ENCODE measurements around the gene CDKAL1.

DNA sequence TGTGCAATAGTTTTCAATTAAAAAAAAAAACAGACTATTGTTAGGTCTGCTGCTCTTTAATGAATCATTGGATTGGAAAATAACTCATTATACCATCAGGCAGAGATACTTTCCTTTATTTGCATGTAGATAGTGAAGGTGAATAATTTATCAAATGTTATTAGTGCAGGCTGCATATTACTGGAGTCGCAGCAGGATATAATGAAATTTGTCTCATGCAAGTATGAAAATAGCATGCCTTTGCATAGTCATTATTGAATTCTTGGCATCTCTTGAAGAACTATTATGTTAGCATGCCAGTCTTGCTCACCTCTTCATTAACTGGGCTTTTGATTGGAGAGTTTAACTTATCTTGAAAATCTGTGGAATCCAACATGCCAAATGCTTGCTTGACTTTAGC is 241.7 kb downstream of the CDKAL1 start:
- TF ChIP-seq, protein P1, sequence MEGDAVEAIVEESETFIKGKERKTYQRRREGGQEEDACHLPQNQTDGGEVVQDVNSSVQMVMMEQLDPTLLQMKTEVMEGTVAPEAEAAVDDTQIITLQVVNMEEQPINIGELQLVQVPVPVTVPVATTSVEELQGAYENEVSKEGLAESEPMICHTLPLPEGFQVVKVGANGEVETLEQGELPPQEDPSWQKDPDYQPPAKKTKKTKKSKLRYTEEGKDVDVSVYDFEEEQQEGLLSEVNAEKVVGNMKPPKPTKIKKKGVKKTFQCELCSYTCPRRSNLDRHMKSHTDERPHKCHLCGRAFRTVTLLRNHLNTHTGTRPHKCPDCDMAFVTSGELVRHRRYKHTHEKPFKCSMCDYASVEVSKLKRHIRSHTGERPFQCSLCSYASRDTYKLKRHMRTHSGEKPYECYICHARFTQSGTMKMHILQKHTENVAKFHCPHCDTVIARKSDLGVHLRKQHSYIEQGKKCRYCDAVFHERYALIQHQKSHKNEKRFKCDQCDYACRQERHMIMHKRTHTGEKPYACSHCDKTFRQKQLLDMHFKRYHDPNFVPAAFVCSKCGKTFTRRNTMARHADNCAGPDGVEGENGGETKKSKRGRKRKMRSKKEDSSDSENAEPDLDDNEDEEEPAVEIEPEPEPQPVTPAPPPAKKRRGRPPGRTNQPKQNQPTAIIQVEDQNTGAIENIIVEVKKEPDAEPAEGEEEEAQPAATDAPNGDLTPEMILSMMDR (IDR thresholded peaks at IDR 0.05): no peak
- no peak for TF ChIP-seq POLR2A (IDR thresholded peaks at IDR 0.05)

Data from tibial nerve (tissue), 3 donors.